Testis (tissue), 2 donors: ENCODE results near the gene METAP2.

Experiments
- POLR2A ChIP-seq: fragments of 450-650 bp; IDR thresholded peaks from one replicate; pipeline ENCODE4 v1.6.1; 2017; ENCODE audit warnings: antibody characterized with exemption, mild to moderate bottlenecking, moderate library complexity
- TF ChIP-seq, protein P1 (sequence below), 3 experiments: fragments of 450-650 bp in 2 of 3; fragments of 200-600 bp in 1 of 3; sonication (generic) in 1 of 3; IDR thresholded peaks; one replicate each; pipeline ENCODE4 v1.5.1; 2016 to 2019; ENCODE audit warnings: antibody characterized with exemption in 3 of 3, mild to moderate bottlenecking in 2 of 3, moderate library complexity in 1 of 3

GRCh38 chr12:95538656-95539055, 64.7 kb downstream of the METAP2 start:
- TF ChIP-seq POLR2A, result no peak
- TF ChIP-seq, protein P1, sequence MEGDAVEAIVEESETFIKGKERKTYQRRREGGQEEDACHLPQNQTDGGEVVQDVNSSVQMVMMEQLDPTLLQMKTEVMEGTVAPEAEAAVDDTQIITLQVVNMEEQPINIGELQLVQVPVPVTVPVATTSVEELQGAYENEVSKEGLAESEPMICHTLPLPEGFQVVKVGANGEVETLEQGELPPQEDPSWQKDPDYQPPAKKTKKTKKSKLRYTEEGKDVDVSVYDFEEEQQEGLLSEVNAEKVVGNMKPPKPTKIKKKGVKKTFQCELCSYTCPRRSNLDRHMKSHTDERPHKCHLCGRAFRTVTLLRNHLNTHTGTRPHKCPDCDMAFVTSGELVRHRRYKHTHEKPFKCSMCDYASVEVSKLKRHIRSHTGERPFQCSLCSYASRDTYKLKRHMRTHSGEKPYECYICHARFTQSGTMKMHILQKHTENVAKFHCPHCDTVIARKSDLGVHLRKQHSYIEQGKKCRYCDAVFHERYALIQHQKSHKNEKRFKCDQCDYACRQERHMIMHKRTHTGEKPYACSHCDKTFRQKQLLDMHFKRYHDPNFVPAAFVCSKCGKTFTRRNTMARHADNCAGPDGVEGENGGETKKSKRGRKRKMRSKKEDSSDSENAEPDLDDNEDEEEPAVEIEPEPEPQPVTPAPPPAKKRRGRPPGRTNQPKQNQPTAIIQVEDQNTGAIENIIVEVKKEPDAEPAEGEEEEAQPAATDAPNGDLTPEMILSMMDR (IDR thresholded peaks at IDR 0.05), result no peak
